Stimulated activated CD4-positive, alpha-beta T cell treated with anti-CD3 and anti-CD28 coated beads, Interleukin-4, amount 100 ng/mL, for 1 hour (primary cell): ENCODE data around the gene ACSS1.

Source experiments
- DNase-seq: peaks from one replicate; pipeline ENCODE4 v3.0.0-alpha.2; 2020

The ACSS1 gene

GRCh38 chr20:25030007-25030648, 27.8 kb downstream of the ACSS1 start:
- DNase-seq, result no peak

GRCh38 chr20:25025986-25026605, 31.8 kb downstream of the ACSS1 start:
- no peak for DNase-seq

GRCh38 chr20:25025091-25025861, 32.7 kb downstream of the ACSS1 start:
- DNase-seq, result no peak

- DNase-seq, result no peak
Observed at GRCh38 chr20:25024171-25024570, 33.8 kb downstream of the ACSS1 start.

GRCh38 chr20:25023356-25023755, 34.6 kb downstream of the ACSS1 start:
- DNase-seq, result no peak

- DNase-seq, result no peak
Observed at GRCh38 chr20:25022680-25023079, 35.3 kb downstream of the ACSS1 start.

GRCh38 chr20:25021336-25021735, 36.6 kb downstream of the ACSS1 start:
- no peak for DNase-seq

GRCh38 chr20:25020901-25021301, 37.0 kb downstream of the ACSS1 start:
- DNase-seq, result no peak

GRCh38 chr20:25020345-25020744, 37.6 kb downstream of the ACSS1 start:
- DNase-seq, result no peak

GRCh38 chr20:25019381-25020155, 38.4 kb downstream of the ACSS1 start:
- no peak for DNase-seq

GRCh38 chr20:25018841-25019240, 39.1 kb downstream of the ACSS1 start:
- DNase-seq, result no peak

- DNase-seq, result no peak
Observed at GRCh38 chr20:25018425-25018824, 39.5 kb downstream of the ACSS1 start.

- no peak for DNase-seq
Observed at GRCh38 chr20:25017257-25017803, 40.6 kb downstream of the ACSS1 start.

GRCh38 chr20:25016471-25016870, 41.5 kb downstream of the ACSS1 start:
- DNase-seq, result no peak

- no peak for DNase-seq
Observed at GRCh38 chr20:25015986-25016385, 42.0 kb downstream of the ACSS1 start.

- DNase-seq, result no peak
Observed at GRCh38 chr20:25014816-25015215, 43.1 kb downstream of the ACSS1 start.

- DNase-seq, result no peak
Observed at GRCh38 chr20:25013478-25014380, 44.2 kb downstream of the ACSS1 start.

- no peak for DNase-seq
Observed at GRCh38 chr20:25012616-25013189, 45.2 kb downstream of the ACSS1 start.

GRCh38 chr20:25011831-25012241, 46.1 kb downstream of the ACSS1 start:
- DNase-seq, result no peak

GRCh38 chr20:25011261-25011660, 46.7 kb downstream of the ACSS1 start:
- DNase-seq, result no peak
